PC-3 (cell line): ENCODE measurements around the gene PTPRE.

Source experiments
- EZH2 ChIP-seq: fragments of 300-600 bp; sonication (generic); IDR thresholded peaks from one replicate; pipeline ENCODE4 v1.6.1; 2017; ENCODE audit warnings: antibody characterized with exemption, mild to moderate bottlenecking, low read length; ENCODE audit not compliant: unreplicated experiment
- EZH2phosphoT487 ChIP-seq: fragments of 300-600 bp; sonication (generic); IDR thresholded peaks from 2 replicates; pipeline ENCODE4 v1.6.1; 2018; ENCODE audit warnings: mild to moderate bottlenecking, antibody characterized with exemption, low read length, borderline replicate concordance
- TF ChIP-seq, protein P1 (sequence below): fragments of 300-600 bp; sonication (generic); conservative IDR thresholded peaks from 2 replicates; pipeline ENCODE4 v1.5.1; 2017; ENCODE audit warnings: antibody characterized with exemption, low read depth, mild to moderate bottlenecking, low read length

DNA sequence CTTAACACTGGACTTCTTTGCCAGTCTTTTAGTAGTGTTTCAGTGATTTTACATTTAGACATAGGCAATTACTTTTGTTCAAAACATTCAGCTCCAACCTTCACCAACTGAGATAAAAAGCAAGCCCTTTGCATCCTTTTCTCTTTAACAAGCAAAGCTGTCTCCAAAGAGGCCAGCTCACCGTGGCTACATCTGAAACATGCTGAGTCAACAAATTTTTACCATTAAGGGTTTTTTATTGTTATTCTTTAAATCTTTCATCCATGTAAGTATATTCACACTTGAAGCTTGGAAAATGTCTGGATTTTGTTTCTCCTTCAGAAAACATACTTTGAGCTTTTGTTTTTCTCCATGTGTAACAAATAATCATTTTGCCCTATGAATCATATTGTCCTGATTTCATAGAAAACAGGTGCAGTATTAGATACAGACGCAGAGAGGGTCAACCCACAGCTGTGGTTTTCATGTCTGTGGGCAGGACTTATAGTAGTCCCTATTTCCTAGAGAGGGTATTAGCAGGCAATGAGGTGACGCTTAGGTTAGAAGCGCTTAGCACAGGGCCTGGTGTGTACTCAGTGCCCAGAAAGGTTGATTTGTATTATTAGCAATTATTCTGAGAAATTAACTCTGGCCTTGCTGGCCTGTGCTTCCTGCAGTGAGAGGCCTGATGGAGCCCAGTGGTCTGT lies 119.9 kb downstream of the PTPRE start:
- no peak for TF ChIP-seq EZH2
- TF ChIP-seq, protein P1, sequence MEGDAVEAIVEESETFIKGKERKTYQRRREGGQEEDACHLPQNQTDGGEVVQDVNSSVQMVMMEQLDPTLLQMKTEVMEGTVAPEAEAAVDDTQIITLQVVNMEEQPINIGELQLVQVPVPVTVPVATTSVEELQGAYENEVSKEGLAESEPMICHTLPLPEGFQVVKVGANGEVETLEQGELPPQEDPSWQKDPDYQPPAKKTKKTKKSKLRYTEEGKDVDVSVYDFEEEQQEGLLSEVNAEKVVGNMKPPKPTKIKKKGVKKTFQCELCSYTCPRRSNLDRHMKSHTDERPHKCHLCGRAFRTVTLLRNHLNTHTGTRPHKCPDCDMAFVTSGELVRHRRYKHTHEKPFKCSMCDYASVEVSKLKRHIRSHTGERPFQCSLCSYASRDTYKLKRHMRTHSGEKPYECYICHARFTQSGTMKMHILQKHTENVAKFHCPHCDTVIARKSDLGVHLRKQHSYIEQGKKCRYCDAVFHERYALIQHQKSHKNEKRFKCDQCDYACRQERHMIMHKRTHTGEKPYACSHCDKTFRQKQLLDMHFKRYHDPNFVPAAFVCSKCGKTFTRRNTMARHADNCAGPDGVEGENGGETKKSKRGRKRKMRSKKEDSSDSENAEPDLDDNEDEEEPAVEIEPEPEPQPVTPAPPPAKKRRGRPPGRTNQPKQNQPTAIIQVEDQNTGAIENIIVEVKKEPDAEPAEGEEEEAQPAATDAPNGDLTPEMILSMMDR = no peak
- TF ChIP-seq EZH2phosphoT487 = no peak
